OCI-LY3 (cell line): ENCODE measurements around the gene REG3G.

Experiments used
- H2AFZ ChIP-seq: fragments of 200-600, 300-600 bp; shearing (Covaris generic); 2 replicates; pipeline ENCODE4 v1.6.0; 2014; ENCODE audit warnings: antibody characterized with exemption, low read depth, low read length
- H3K27ac ChIP-seq: fragments of 200-600, 300-600 bp; sonication (generic); 2 replicates; pipeline ENCODE4 v1.5.1; 2014; ENCODE audit warnings: mild to moderate bottlenecking, low read length, moderate library complexity, mixed read lengths
- H3K27me3 ChIP-seq: fragments of 200-600, 300-600 bp; sonication (generic); 2 replicates; pipeline ENCODE4 v1.6.1; 2014; ENCODE audit warnings: low read depth, low read length, mixed read lengths
- H3K36me3 ChIP-seq: fragments of 200-600, 300-600 bp; sonication (generic); replicated peaks from 2 replicates; pipeline ENCODE3; 2014; ENCODE audit warnings: low read depth, low read length, mixed read lengths
- H3K4me1 ChIP-seq: fragments of 300-600, 200-600 bp; sonication (generic); 2 replicates; pipeline ENCODE4 v1.6.1; 2014; ENCODE audit warnings: low read length, mixed read lengths
- H3K4me2 ChIP-seq: fragments of 200-600, 300-600 bp; sonication (generic); 2 replicates; pipeline ENCODE4 v1.6.1; 2014; ENCODE audit warnings: low read length, mixed read lengths
- H3K4me3 ChIP-seq: fragments of 300-600, 200-600 bp; sonication (generic); 2 replicates; pipeline ENCODE4 v1.5.1; 2014; ENCODE audit warnings: antibody characterized with exemption, mild to moderate bottlenecking, low read length, moderate library complexity
- H3K79me2 ChIP-seq: fragments of 300-600, 200-600 bp; shearing (Covaris generic); 2 replicates; pipeline ENCODE4 v1.6.1; 2014; ENCODE audit warnings: mild to moderate bottlenecking, low read length, mixed read lengths
- H3K9ac ChIP-seq: fragments of 300-600, 200-600 bp; shearing (Covaris generic); 2 replicates; pipeline ENCODE4 v1.6.0; 2014; ENCODE audit warnings: mild to moderate bottlenecking, low read length, moderate library complexity
- H3K9me3 ChIP-seq: fragments of 200-600, 300-600 bp; shearing (Covaris generic); 2 replicates; pipeline ENCODE4 v1.6.1; 2014; ENCODE audit warnings: low read length, mixed read lengths; ENCODE audit not compliant: insufficient read depth
- H4K20me1 ChIP-seq: fragments of 200-600, 300-600 bp; sonication (generic); 2 replicates; pipeline ENCODE4 v1.6.1; 2016; ENCODE audit warnings: low read length, mixed read lengths; ENCODE audit not compliant: insufficient read depth
- EZH2phosphoT487 ChIP-seq: fragments of 200-600 bp; shearing (Covaris generic); IDR thresholded peaks from 2 replicates; pipeline ENCODE4 v1.6.1; 2018; ENCODE audit warnings: antibody characterized with exemption, mixed run types, low read depth
- TF ChIP-seq, protein P1 (sequence below): fragments of 200-600, 300-600 bp; sonication (generic); IDR thresholded peaks from 2 replicates; pipeline ENCODE4 v1.5.1; 2014; ENCODE audit warnings: antibody characterized with exemption, low read length, low read depth

The REG3G gene

DNA sequence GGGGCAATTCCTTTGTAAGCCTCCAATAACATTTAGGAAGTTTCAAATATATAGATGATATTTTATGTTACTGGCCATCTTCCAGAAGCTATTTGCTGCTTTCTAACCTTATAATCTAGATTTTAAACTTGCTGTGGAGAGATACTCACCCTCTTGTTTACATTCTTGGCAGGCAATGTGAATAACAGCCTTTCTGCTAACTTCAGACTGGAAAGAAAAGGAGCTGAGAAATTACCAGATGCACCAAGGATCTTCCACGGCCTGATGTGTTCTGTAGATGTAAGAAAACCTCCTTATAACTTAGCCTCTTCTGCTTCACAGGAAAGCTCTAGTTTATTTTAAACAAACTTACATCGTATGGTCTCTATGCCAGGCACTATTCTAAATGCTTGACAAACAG lies 45.6 kb downstream of the REG3G start:
- H3K4me1 ChIP-seq, result no peaks in the 10 kb centered on the region
- no peak overlapping the region for H3K9ac ChIP-seq
- no peaks in the 10 kb centered on the region for H4K20me1 ChIP-seq
- H3K9me3 ChIP-seq, result no peaks in the 10 kb centered on the region
- H3K79me2 ChIP-seq, result no peaks in the 10 kb centered on the region
- H2AFZ ChIP-seq, result no peak overlapping the region
- H3K27ac ChIP-seq, result no peak overlapping the region
- TF ChIP-seq EZH2phosphoT487, result no peak
- TF ChIP-seq, protein P1, sequence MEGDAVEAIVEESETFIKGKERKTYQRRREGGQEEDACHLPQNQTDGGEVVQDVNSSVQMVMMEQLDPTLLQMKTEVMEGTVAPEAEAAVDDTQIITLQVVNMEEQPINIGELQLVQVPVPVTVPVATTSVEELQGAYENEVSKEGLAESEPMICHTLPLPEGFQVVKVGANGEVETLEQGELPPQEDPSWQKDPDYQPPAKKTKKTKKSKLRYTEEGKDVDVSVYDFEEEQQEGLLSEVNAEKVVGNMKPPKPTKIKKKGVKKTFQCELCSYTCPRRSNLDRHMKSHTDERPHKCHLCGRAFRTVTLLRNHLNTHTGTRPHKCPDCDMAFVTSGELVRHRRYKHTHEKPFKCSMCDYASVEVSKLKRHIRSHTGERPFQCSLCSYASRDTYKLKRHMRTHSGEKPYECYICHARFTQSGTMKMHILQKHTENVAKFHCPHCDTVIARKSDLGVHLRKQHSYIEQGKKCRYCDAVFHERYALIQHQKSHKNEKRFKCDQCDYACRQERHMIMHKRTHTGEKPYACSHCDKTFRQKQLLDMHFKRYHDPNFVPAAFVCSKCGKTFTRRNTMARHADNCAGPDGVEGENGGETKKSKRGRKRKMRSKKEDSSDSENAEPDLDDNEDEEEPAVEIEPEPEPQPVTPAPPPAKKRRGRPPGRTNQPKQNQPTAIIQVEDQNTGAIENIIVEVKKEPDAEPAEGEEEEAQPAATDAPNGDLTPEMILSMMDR, result no peak
- no peaks in the 10 kb centered on the region for H3K36me3 ChIP-seq
- H3K4me2 ChIP-seq, result no peak overlapping the region
- H3K4me3 ChIP-seq, result no peak overlapping the region
- H3K27me3 ChIP-seq, result no peaks in the 10 kb centered on the region
